Smooth muscle cell (in vitro differentiated cells): ENCODE data around the gene OSBPL3. TPM values are rescaled to one million over a fixed set of nuclear protein-coding genes. Genes with fewer than 3 reads are reported as not detected.

Experiments used
- DNase-seq: peaks from one replicate; lab custom pipeline; 2025; ENCODE audit not compliant: unreplicated experiment; lab: John Stamatoyannopoulos, UW
- H2AFZ ChIP-seq: fragments of 200-600 bp; sonication (generic); 2 replicates; pipeline ENCODE4 v1.6.0; 2016; ENCODE audit warnings: antibody characterized with exemption, low read depth, mild to moderate bottlenecking
- H3F3A ChIP-seq: fragments of 200-600 bp; sonication (generic); 2 replicates; pipeline ENCODE4 v1.6.0; 2017; ENCODE audit warnings: antibody characterized with exemption, low read depth
- H3K27ac ChIP-seq: fragments of 200-600 bp; sonication (generic); 2 replicates; pipeline ENCODE4 v1.5.1; 2016; ENCODE audit warnings: low read depth, mild to moderate bottlenecking
- H3K27me3 ChIP-seq: fragments of 200-600 bp; sonication (generic); 2 replicates; pipeline ENCODE4 v1.6.1; 2016; ENCODE audit warnings: low read depth, mild to moderate bottlenecking
- H3K36me3 ChIP-seq: fragments of 200-600 bp; sonication (generic); 2 replicates; pipeline ENCODE4 v1.5.1; 2016; ENCODE audit warnings: low read depth
- H3K4me1 ChIP-seq: fragments of 200-600 bp; sonication (generic); 2 replicates; pipeline ENCODE4 v1.5.1; 2016; ENCODE audit warnings: low read depth
- H3K4me2 ChIP-seq: fragments of 200-600 bp; sonication (generic); 2 replicates; pipeline ENCODE4 v1.6.0; 2016; ENCODE audit warnings: mild to moderate bottlenecking
- H3K4me3 ChIP-seq: fragments of 200-600 bp; sonication (generic); 2 replicates; pipeline ENCODE4 v1.5.1; 2016; ENCODE audit warnings: mild to moderate bottlenecking
- H3K79me2 ChIP-seq: fragments of 200-600 bp; sonication (generic); 2 replicates; pipeline ENCODE4 v1.6.0; 2016; ENCODE audit warnings: low read depth, mild to moderate bottlenecking
- H3K9ac ChIP-seq: fragments of 200-600 bp; sonication (generic); 2 replicates; pipeline ENCODE4 v1.6.0; 2016; ENCODE audit warnings: low read depth
- H3K9me3 ChIP-seq: fragments of 200-600 bp; sonication (generic); replicated peaks from 2 replicates; pipeline ENCODE4 v1.5.1; 2016; ENCODE audit warnings: low read depth
- H4K20me1 ChIP-seq: fragments of 200-600 bp; sonication (generic); 2 replicates; pipeline ENCODE4 v1.6.0; 2016; ENCODE audit warnings: low read depth
- CTCF ChIP-seq: fragments of 200-600 bp; sonication (generic); IDR thresholded peaks from 2 replicates; pipeline ENCODE4 v1.5.1; 2017; ENCODE audit warnings: borderline replicate concordance, mild to moderate bottlenecking, antibody characterized with exemption; ENCODE audit not compliant: insufficient read depth, poor library complexity, severe bottlenecking
- WGBS: methylation state at CpG from one replicate; pipeline ENCODE4 v1.1.7; 2016; ENCODE audit warnings: low lambda C conversion rate; 5-methylcytosine and 5-hydroxymethylcytosine counted together
- polyA plus RNA-seq: library from polyadenylated mRNA; unstranded; fragments of >200 nt; fragmentation: Nextera tagmentation; extraction: Ambion mirVana; gene quantifications from 2 replicates; pipeline ENCODE4 v1.2.1, GENCODE V29; 2016
- total RNA-seq: library from RNA; depleted of rRNA; stranded (reverse); fragments of >200 nt; gene quantifications from 2 replicates; pipeline ENCODE4 v1.2.3, GENCODE V29; 2014

Gene OSBPL3
- total and polyA plus RNA-seq, 2 experiments from 2014 or later: 6.2 to 16.3 TPM

- Histone ChIP-seq H3K79me2 (no peaks in the 10 kb centered on the region), H3K4me1 (no peaks in the 10 kb centered on the region), H4K20me1 (peaks cover 19% of the 10 kb centered on the region), H3K27me3 (peaks cover 3% of the 10 kb centered on the region), H3K4me2 (no peak overlapping the region), H3F3A (peaks cover 7% of the 10 kb centered on the region), H2AFZ (no peak overlapping the region), H3K9ac (no peak overlapping the region), H3K27ac (no peak overlapping the region), H3K36me3 (no peaks in the 10 kb centered on the region), H3K4me3 (no peak overlapping the region), H3K9me3 (no peaks in the 10 kb centered on the region)
- TF ChIP-seq CTCF: no peak
- no peak for DNase-seq
- 100% methylated on average over 3 of the region's 3 CpGs for WGBS
Observed at GRCh38 chr7:24903559-24903958, 76.4 kb downstream of the OSBPL3 start.

- Histone ChIP-seq H3K36me3 (no peaks in the 10 kb centered on the region), H2AFZ (no peak overlapping the region), H3K4me3 (no peak overlapping the region), H3K27me3 (no peaks in the 10 kb centered on the region), H3K4me1 (no peaks in the 10 kb centered on the region), H3K9ac (no peak overlapping the region), H3F3A (peaks cover 7% of the 10 kb centered on the region), H3K79me2 (no peaks in the 10 kb centered on the region), H4K20me1 (peaks cover 19% of the 10 kb centered on the region), H3K9me3 (no peaks in the 10 kb centered on the region), H3K4me2 (no peak overlapping the region), H3K27ac (no peak overlapping the region)
- DNase-seq: no peak
- 98% methylated on average over 2 of the region's 2 CpGs for WGBS
- TF ChIP-seq CTCF: no peak
Observed at GRCh38 chr7:24902931-24903330, 77.0 kb downstream of the OSBPL3 start.

- H3K9ac ChIP-seq: no peak overlapping the region
- TF ChIP-seq CTCF: no peak
- H3K9me3 ChIP-seq: no peaks in the 10 kb centered on the region
- H2AFZ ChIP-seq: no peak overlapping the region
- no peak overlapping the region for H3K4me3 ChIP-seq
- H3K79me2 ChIP-seq: no peaks in the 10 kb centered on the region
- no peak overlapping the region for H3K4me2 ChIP-seq
- H3K4me1 ChIP-seq: no peaks in the 10 kb centered on the region
- DNase-seq: no peak
- H3K27ac ChIP-seq: no peak overlapping the region
- H3K36me3 ChIP-seq: no peaks in the 10 kb centered on the region
- H3K27me3 ChIP-seq: no peaks in the 10 kb centered on the region
- H3F3A ChIP-seq: peaks cover 7% of the 10 kb centered on the region
- WGBS: 72% methylated on average over 2 of the region's 2 CpGs
- H4K20me1 ChIP-seq: peaks cover 18% of the 10 kb centered on the region
Observed at GRCh38 chr7:24902276-24902675, 77.7 kb downstream of the OSBPL3 start.

GRCh38 chr7:24899905-24900304 is 80.1 kb downstream of the OSBPL3 start:
- no peak overlapping the region for H3K9ac ChIP-seq
- no peak for TF ChIP-seq CTCF
- WGBS: 97% methylated on average over 4 of the region's 4 CpGs
- H3K9me3 ChIP-seq: no peaks in the 10 kb centered on the region
- H3F3A ChIP-seq: peaks cover under 1% of the 10 kb centered on the region
- H3K36me3 ChIP-seq: no peaks in the 10 kb centered on the region
- no peak overlapping the region for H2AFZ ChIP-seq
- peaks cover 7% of the 10 kb centered on the region for H3K4me1 ChIP-seq
- H4K20me1 ChIP-seq: peaks cover 29% of the 10 kb centered on the region
- no peak overlapping the region for H3K27ac ChIP-seq
- DNase-seq: no peak
- no peaks in the 10 kb centered on the region for H3K79me2 ChIP-seq
- H3K4me3 ChIP-seq: no peak overlapping the region
- no peaks in the 10 kb centered on the region for H3K27me3 ChIP-seq
- no peak overlapping the region for H3K4me2 ChIP-seq
